Caco-2 (cell line): ENCODE results near the gene NTRK2. TPM values are rescaled to one million over a fixed set of nuclear protein-coding genes. Genes with fewer than 3 reads are reported as not detected.

Experiments used
- BruUV-seq: library from RNA; stranded (reverse); fragments of 400-500 nt; replicated peaks from 2 replicates; lab custom pipeline; 2021; lab: Mats Ljungman, UMichigan
- CTCF ChIA-PET: fragments of 300-600 bp; sonication (Branson Sonifier 250); formaldehyde crosslinking; loops from one replicate; lab custom pipeline; 2022; ENCODE audit warnings: antibody characterized with exemption; lab: Charles Lee
- POLR2A ChIA-PET: fragments of 300-600 bp; sonication (Branson Sonifier 250); formaldehyde crosslinking; loops from one replicate; lab custom pipeline; 2022; ENCODE audit warnings: antibody characterized with exemption; lab: Charles Lee
- DNase-seq, 2 experiments: peaks; one replicate each; pipeline versions ENCODE4 v3.0.0 to v3.0.0-alpha.2; 2020 to 2022
- H3K27me3 ChIP-seq: replicated peaks from 2 replicates; pipeline ENCODE4 v1.6.0; 2011; ENCODE audit warnings: low read length; ENCODE audit not compliant: control insufficient read depth, insufficient read depth
- H3K36me3 ChIP-seq: 2 replicates; pipeline ENCODE4 v1.5.1; 2011; ENCODE audit warnings: low read length; ENCODE audit not compliant: control insufficient read depth, insufficient read depth
- H3K4me1 ChIP-seq: fragments of 250-450 bp; sonication (Bioruptor Pico); 2 replicates; pipeline ENCODE4 v1.5.1; 2020; ENCODE audit warnings: mild to moderate bottlenecking
- H3K4me3 ChIP-seq: 2 replicates; pipeline ENCODE4 v1.5.1; 2011; ENCODE audit warnings: low read depth, mild to moderate bottlenecking, control low read depth, low read length
- H3K9me3 ChIP-seq: fragments of 250-450 bp; sonication (Bioruptor Pico); 2 replicates; pipeline ENCODE4 v1.5.1; 2020; ENCODE audit warnings: mild to moderate bottlenecking, moderate library complexity
- H3K27ac Mint-ChIP-seq: one replicate; pipeline ENCODE4 v1.8.0; 2022; ENCODE audit warnings: mixed read lengths; ENCODE audit not compliant: unreplicated experiment
- H3K27me3 Mint-ChIP-seq: one replicate; pipeline ENCODE4 v1.8.0; 2022; ENCODE audit warnings: mixed read lengths; ENCODE audit not compliant: insufficient read depth, unreplicated experiment
- H3K36me3 Mint-ChIP-seq: one replicate; pipeline ENCODE4 v1.8.0; 2022; ENCODE audit warnings: mild to moderate bottlenecking, mixed read lengths; ENCODE audit not compliant: insufficient read depth, unreplicated experiment
- H3K4me1 Mint-ChIP-seq: one replicate; pipeline ENCODE4 v1.8.0; 2022; ENCODE audit warnings: low read depth, mixed read lengths; ENCODE audit not compliant: unreplicated experiment
- H3K4me3 Mint-ChIP-seq: one replicate; pipeline ENCODE4 v1.8.0; 2022; ENCODE audit warnings: mild to moderate bottlenecking, moderate library complexity, mixed read lengths; ENCODE audit not compliant: unreplicated experiment
- H3K9me3 Mint-ChIP-seq: one replicate; pipeline ENCODE4 v1.8.0; 2022; ENCODE audit warnings: mixed read lengths; ENCODE audit not compliant: unreplicated experiment
- CTCF ChIP-seq, 2 experiments: fragments of 200-600 bp in 1 of 2; IDR thresholded peaks; 1 replicate in 1 of 2; 2 replicates in 1 of 2; pipeline versions ENCODE4 v1.5.1 to v1.8.0; 2011 to 2022; ENCODE audit warnings: antibody characterized with exemption in 1 of 2, control low read depth in 1 of 2, inconsistent platforms in 1 of 2, low read depth in 1 of 2, low read length in 1 of 2, mild to moderate bottlenecking in 1 of 2, moderate library complexity in 1 of 2; ENCODE audit not compliant: insufficient read depth in 1 of 2, severe bottlenecking in 1 of 2, unreplicated experiment in 1 of 2
- intact Hi-C: fragments of 100-400 bp; cut with micrococcal nuclease; formaldehyde crosslinking; loops from one replicate; pipeline ENCODE4 v1.10.0; 2022; ENCODE audit not compliant: unreplicated experiment
- total RNA-seq: library from RNA; stranded (reverse); gene quantifications from 2 replicates; pipeline ENCODE4 v1.2.3, GENCODE V29; 2022

Gene NTRK2
- total RNA-seq, 1 experiment from 2014 or later: not detected

- Histone ChIP-seq H3K4me1 (no peaks in the 10 kb centered on the region), H3K36me3 (no peaks in the 10 kb centered on the region), H3K9me3 (no peaks in the 10 kb centered on the region), H3K27me3 (no peaks in the 10 kb centered on the region), H3K4me3 (no peak overlapping the region)
- no peak overlapping the region for H3K27ac Mint-ChIP-seq
- DNase-seq: no peak
- no peak overlapping the region for H3K4me3 Mint-ChIP-seq
- peaks cover 5% of the 10 kb centered on the region for H3K27me3 Mint-ChIP-seq
- no peak for TF ChIP-seq CTCF (IDR thresholded peaks at IDR 0.05; ENCODE audit: insufficient read depth in 1 of 2, low read depth in 1 of 2, low read length in 1 of 2, severe bottlenecking in 1 of 2, unreplicated experiment in 1 of 2)
- BruUV-seq: no TSS peak
- H3K9me3 Mint-ChIP-seq: no peaks in the 10 kb centered on the region
- ChIA-PET POLR2A (no interaction called here), CTCF (interaction anchor here (0.5 kb wide), 1 partner anchor 239 kb away, joined by 6 read pairs; no protein-coding TSS in a partner anchor)
- intact Hi-C loops: loop anchor here (10.0 kb wide), 2 partner anchors 85 to 445 kb away; no protein-coding TSS in a partner anchor
- no peaks in the 10 kb centered on the region for H3K36me3 Mint-ChIP-seq
- no peaks in the 10 kb centered on the region for H3K4me1 Mint-ChIP-seq
Measured at GRCh38 chr9:84699984-84700383, 30.5 kb downstream of the NTRK2 start.

- DNase-seq: no peak
- no peak overlapping the region for H3K4me3 ChIP-seq
- no peaks in the 10 kb centered on the region for H3K4me1 ChIP-seq
- no peaks in the 10 kb centered on the region for H3K9me3 ChIP-seq
- no peaks in the 10 kb centered on the region for H3K9me3 Mint-ChIP-seq
- no TSS peak for BruUV-seq
- H3K27me3 Mint-ChIP-seq: peaks cover 1% of the 10 kb centered on the region
- no peaks in the 10 kb centered on the region for H3K4me1 Mint-ChIP-seq
- ChIA-PET CTCF (no interaction called here), POLR2A (no interaction called here)
- H3K4me3 Mint-ChIP-seq: no peak overlapping the region
- no peaks in the 10 kb centered on the region for H3K27me3 ChIP-seq
- TF ChIP-seq CTCF (IDR thresholded peaks at IDR 0.05; ENCODE audit: insufficient read depth in 1 of 2, low read depth in 1 of 2, low read length in 1 of 2, severe bottlenecking in 1 of 2, unreplicated experiment in 1 of 2): no peak
- intact Hi-C loops: no loop called here
- H3K36me3 Mint-ChIP-seq: no peaks in the 10 kb centered on the region
- H3K36me3 ChIP-seq: no peaks in the 10 kb centered on the region
- no peak overlapping the region for H3K27ac Mint-ChIP-seq
Measured at GRCh38 chr9:84701801-84702200, 32.3 kb downstream of the NTRK2 start.

GRCh38 chr9:84702471-84702870 lies 32.9 kb downstream of the NTRK2 start:
- DNase-seq: no peak
- H3K36me3 ChIP-seq: no peaks in the 10 kb centered on the region
- no peaks in the 10 kb centered on the region for H3K36me3 Mint-ChIP-seq
- intact Hi-C loops: no loop called here
- H3K4me3 Mint-ChIP-seq: no peak overlapping the region
- H3K4me3 ChIP-seq: no peak overlapping the region
- H3K4me1 ChIP-seq: no peaks in the 10 kb centered on the region
- BruUV-seq: no TSS peak
- no peaks in the 10 kb centered on the region for H3K27me3 Mint-ChIP-seq
- CTCF ChIA-PET: no interaction called here
- no peak overlapping the region for H3K27ac Mint-ChIP-seq
- POLR2A ChIA-PET: no interaction called here
- no peaks in the 10 kb centered on the region for H3K4me1 Mint-ChIP-seq
- TF ChIP-seq CTCF (IDR thresholded peaks at IDR 0.05; ENCODE audit: insufficient read depth in 1 of 2, low read depth in 1 of 2, low read length in 1 of 2, severe bottlenecking in 1 of 2, unreplicated experiment in 1 of 2): no peak
- no peaks in the 10 kb centered on the region for H3K9me3 ChIP-seq
- H3K9me3 Mint-ChIP-seq: no peaks in the 10 kb centered on the region
- H3K27me3 ChIP-seq: no peaks in the 10 kb centered on the region
